GM12892 (cell line): Measurements from ENCODE around the gene CDH20.

Experiments used
- POLR2A ChIP-seq: IDR thresholded peaks from 2 replicates; pipeline ENCODE4 v1.6.1; 2011; ENCODE audit warnings: low read depth, low read length, control low read depth
- POLR2AphosphoS5 ChIP-seq: IDR thresholded peaks from 2 replicates; pipeline ENCODE4 v1.6.1; 2011; ENCODE audit warnings: low read depth, low read length, control low read depth
- TAF1 ChIP-seq: IDR thresholded peaks from 2 replicates; pipeline ENCODE4 v1.6.1; 2011; ENCODE audit warnings: low read depth, mild to moderate bottlenecking, control low read depth, low read length, borderline replicate concordance

- TF ChIP-seq POLR2AphosphoS5 (no peak), POLR2A (no peak), TAF1 (no peak)
These were observed 18.8 kb downstream of the CDH20 start for GRCh38 chr18:61352059-61352458.
